OCI-LY7 (cell line): ENCODE data around the gene SLC45A3.

Experiments used
- EZH2phosphoT487 ChIP-seq: fragments of 200-600 bp; sonication (generic); IDR thresholded peaks from 2 replicates; pipeline ENCODE4 v1.6.1; 2018; ENCODE audit warnings: low read depth, borderline replicate concordance, mild to moderate bottlenecking, mixed run types, antibody characterized with exemption, low read length, moderate library complexity, mixed read lengths
- TF ChIP-seq, protein P1 (sequence below): fragments of 200-600 bp; sonication (generic); conservative IDR thresholded peaks from 2 replicates; pipeline ENCODE4 v1.5.1; 2014; ENCODE audit warnings: mild to moderate bottlenecking, antibody characterized with exemption, low read length, moderate library complexity, mixed read lengths

GRCh38 chr1:205664399-205665017 is 15.8 kb downstream of the SLC45A3 start:
- TF ChIP-seq, protein P1, sequence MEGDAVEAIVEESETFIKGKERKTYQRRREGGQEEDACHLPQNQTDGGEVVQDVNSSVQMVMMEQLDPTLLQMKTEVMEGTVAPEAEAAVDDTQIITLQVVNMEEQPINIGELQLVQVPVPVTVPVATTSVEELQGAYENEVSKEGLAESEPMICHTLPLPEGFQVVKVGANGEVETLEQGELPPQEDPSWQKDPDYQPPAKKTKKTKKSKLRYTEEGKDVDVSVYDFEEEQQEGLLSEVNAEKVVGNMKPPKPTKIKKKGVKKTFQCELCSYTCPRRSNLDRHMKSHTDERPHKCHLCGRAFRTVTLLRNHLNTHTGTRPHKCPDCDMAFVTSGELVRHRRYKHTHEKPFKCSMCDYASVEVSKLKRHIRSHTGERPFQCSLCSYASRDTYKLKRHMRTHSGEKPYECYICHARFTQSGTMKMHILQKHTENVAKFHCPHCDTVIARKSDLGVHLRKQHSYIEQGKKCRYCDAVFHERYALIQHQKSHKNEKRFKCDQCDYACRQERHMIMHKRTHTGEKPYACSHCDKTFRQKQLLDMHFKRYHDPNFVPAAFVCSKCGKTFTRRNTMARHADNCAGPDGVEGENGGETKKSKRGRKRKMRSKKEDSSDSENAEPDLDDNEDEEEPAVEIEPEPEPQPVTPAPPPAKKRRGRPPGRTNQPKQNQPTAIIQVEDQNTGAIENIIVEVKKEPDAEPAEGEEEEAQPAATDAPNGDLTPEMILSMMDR = no peak
- no peak for TF ChIP-seq EZH2phosphoT487
